ENCODE measurements around the gene GSX2. TPM values are rescaled to one million over a fixed set of nuclear protein-coding genes. Genes with fewer than 3 reads are reported as not detected.
"Not testable (repeated sequence)": the region's sequence is repeated elsewhere in the genome, so short reads cannot be mapped to it uniquely, and the experiment has no call there.

GSX2 gene
- total RNA-seq, 1 donor from 2014 or later = not detected

- H3K9me3 ChIP-seq = no peaks in the 10 kb centered on the region
- no peaks in the 10 kb centered on the region for H3K4me1 ChIP-seq
- DNase-seq (no peak), ATAC-seq (no peak)
- no peaks in the 10 kb centered on the region for H3K36me3 ChIP-seq
- H3K27me3 ChIP-seq (ENCODE audit: low read depth) = peaks cover 3% of the 10 kb centered on the region
- H3K27ac ChIP-seq = no peak overlapping the region
- intact Hi-C loops (cut with DNase I) = no loop called here
- TF ChIP-seq CTCF (IDR thresholded peaks at IDR 0.05) = no peak
- H3K4me3 ChIP-seq = no peak overlapping the region
Observed at GRCh38 chr4:54120518-54120917, 20.6 kb downstream of the GSX2 start.

- Histone ChIP-seq H3K36me3 (no peaks in the 10 kb centered on the region), H3K9me3 (peaks cover 10% of the 10 kb centered on the region), H3K4me3 (no peak overlapping the region), H3K27me3 (ENCODE audit: low read depth) (no peaks in the 10 kb centered on the region), H3K27ac (no peak overlapping the region), H3K4me1 (no peaks in the 10 kb centered on the region)
- ATAC-seq = no peak
- intact Hi-C loops (cut with DNase I) = no loop called here
- DNase-seq = no peak
- no peak for TF ChIP-seq CTCF (IDR thresholded peaks at IDR 0.05)
Observed at GRCh38 chr4:54127660-54128059, 27.7 kb downstream of the GSX2 start.

GRCh38 chr4:54128694-54129093, 28.7 kb downstream of the GSX2 start:
- H3K4me3 ChIP-seq; H3K27me3 ChIP-seq (ENCODE audit: low read depth); ATAC-seq; intact Hi-C loops (cut with DNase I); DNase-seq; H3K36me3 ChIP-seq; H3K27ac ChIP-seq; H3K4me1 ChIP-seq: not testable (repeated sequence)
- H3K9me3 ChIP-seq = peaks cover 10% of the 10 kb centered on the region

- Histone ChIP-seq H3K4me3 (no peak overlapping the region), H3K27ac (no peak overlapping the region), H3K4me1 (no peaks in the 10 kb centered on the region), H3K36me3 (no peaks in the 10 kb centered on the region), H3K27me3 (ENCODE audit: low read depth) (no peaks in the 10 kb centered on the region), H3K9me3 (no peaks in the 10 kb centered on the region)
- no peak for TF ChIP-seq CTCF (IDR thresholded peaks at IDR 0.05)
- intact Hi-C loops (cut with DNase I) = no loop called here
- DNase-seq (no peak), ATAC-seq (no peak)
Observed at GRCh38 chr4:54139332-54139731, 39.4 kb downstream of the GSX2 start.

- no peak overlapping the region for H3K27ac ChIP-seq
- intact Hi-C loops (cut with DNase I) = no loop called here
- no peaks in the 10 kb centered on the region for H3K36me3 ChIP-seq
- no peaks in the 10 kb centered on the region for H3K27me3 ChIP-seq (ENCODE audit: low read depth)
- no peak for TF ChIP-seq CTCF (IDR thresholded peaks at IDR 0.05)
- H3K4me1 ChIP-seq = no peaks in the 10 kb centered on the region
- ATAC-seq (no peak), DNase-seq (no peak)
- H3K9me3 ChIP-seq = no peaks in the 10 kb centered on the region
- H3K4me3 ChIP-seq = no peak overlapping the region
Observed at GRCh38 chr4:54140287-54140686, 40.3 kb downstream of the GSX2 start.

- no peak for DNase-seq
- Histone ChIP-seq H3K4me3 (no peak overlapping the region), H3K27me3 (ENCODE audit: low read depth) (no peaks in the 10 kb centered on the region), H3K36me3 (no peaks in the 10 kb centered on the region), H3K9me3 (no peaks in the 10 kb centered on the region), H3K4me1 (no peaks in the 10 kb centered on the region), H3K27ac (no peak overlapping the region)
- no peak for TF ChIP-seq CTCF (IDR thresholded peaks at IDR 0.05)
- intact Hi-C loops (cut with DNase I) = no loop called here
- no peak for ATAC-seq
Observed at GRCh38 chr4:54144199-54144598, 44.2 kb downstream of the GSX2 start.

Data from lower lobe of right lung (tissue), 2 donors.